Measurements from ENCODE around the gene GPRASP3. TPM values are rescaled to one million over a fixed set of nuclear protein-coding genes. Genes with fewer than 3 reads are reported as not detected.

GPRASP3 gene
- total and polyA plus RNA-seq, 2 of the 4 experiments (the other 2 are of a cell fraction): 2.2 to 8.1 TPM

GRCh38 chrX:102712216-102712966 lies 8.2 kb upstream of the GPRASP3 start, which contains the start of gene GPRASP2:
Gene GPRASP2 (plus strand): TSS chrX:102712448. CDS start chrX:102714870, 2,422 bp downstream.
- Histone ChIP-seq H3K27me3 (ENCODE audit: control insufficient read depth, insufficient read depth, low read length) (no peaks in the 10 kb centered on the region; the same call in 1 of the 2 replicates), H4K8ac (ENCODE audit: low read depth in 2 of 2, low read length in 2 of 2) (peak within 1 kb of the TSS; percentile 31 to 39; a peak in 2 of 4 replicates), H3K9me3 (ENCODE audit: control insufficient read depth, insufficient read depth, low read length) (no peaks in the 10 kb centered on the region), H2AK9ac (replicated peaks; ENCODE audit: low read depth, low read length, poor library complexity) (peak within 1 kb of the TSS; percentile 78), H3K4me3 (ENCODE audit: insufficient read depth, low read depth, low read length) (peak within 1 kb of the TSS; percentile 86), H4K91ac (ENCODE audit: insufficient read depth, low read depth, low read length) (no peak within 1 kb of the TSS), H2BK120ac (ENCODE audit: low read depth, low read length) (no peak within 1 kb of the TSS), H3K36me3 (ENCODE audit: control insufficient read depth, insufficient read depth, low read length) (no peaks in the 10 kb centered on the region; the same call in 1 of the 2 replicates), H2AFZ (replicated peaks; ENCODE audit: low read length, poor library complexity) (peak within 1 kb of the TSS; percentile 94), H3K18ac (ENCODE audit: low read depth, low read length) (peak within 1 kb of the TSS; percentile 61), H2BK20ac (ENCODE audit: low read depth, low read length) (no peak within 1 kb of the TSS), H4K5ac (ENCODE audit: low read depth, low read length) (peak within 1 kb of the TSS; percentile 67), H3K23ac (ENCODE audit: low read depth, low read length) (no peak within 1 kb of the TSS), H3K4ac (ENCODE audit: low read depth, low read length) (peak within 1 kb of the TSS; percentile 15), H2AK5ac (ENCODE audit: low read depth, low read length) (no peak within 1 kb of the TSS), H4K20me1 (ENCODE audit: insufficient read depth, low read length) (no peaks in the 10 kb centered on the region), H2BK5ac (ENCODE audit: low read depth, low read length, poor library complexity, severe bottlenecking) (peak within 1 kb of the TSS; percentile 3), H3K56ac (ENCODE audit: extremely low read depth, insufficient read depth, low read length) (no peak within 1 kb of the TSS; the same call in 1 of the 2 replicates), H3K79me1 (ENCODE audit: low read depth in 1 of 2, low read length in 2 of 2) (no peaks in the 10 kb centered on the region; a peak in 1 of 4 replicates), H3K4me2 (ENCODE audit: low read depth, low read length) (peak within 1 kb of the TSS; percentile 87), H3K14ac (replicated peaks; ENCODE audit: low read depth, low read length) (peak within 1 kb of the TSS; percentile 33; the same call in 1 of the 2 replicates), H2BK15ac (ENCODE audit: low read depth, low read length) (no peak within 1 kb of the TSS), H3K4me1 (ENCODE audit: control insufficient read depth, insufficient read depth, low read length) (no peaks in the 10 kb centered on the region), H3K9ac (ENCODE audit: low read depth, low read length) (peak within 1 kb of the TSS; percentile 82), H3K27ac (ENCODE audit: insufficient read depth, low read length) (peak within 1 kb of the TSS; percentile 61), H3K9me1 (ENCODE audit: insufficient read depth, low read length) (no peaks in the 10 kb centered on the region; the same call in 1 of the 2 replicates)
- BruUV-seq (replicated peaks): no TSS peak
- CTCF ChIA-PET: no interaction called here
- 35% methylated on average over 33 of the region's 68 CpGs; no CpG with 5 or more reads in 1 of the 2 experiments for WGBS, 2 experiments (ENCODE audit: extremely low coverage in 2 of 2, insufficient read length in 1 of 2)
- ATAC-seq (ENCODE audit: low read depth) (peak; percentile 85), DNase-seq (no peak)
- POLR2A ChIA-PET (ENCODE audit: unreplicated experiment): no interaction called here
- dilution Hi-C loops (cut with HindIII; ENCODE audit: low sequenced_read_pairs, unreplicated experiment): no loop called here
- in situ Hi-C loops (cut with MboI; ENCODE audit: low sequenced_read_pairs): no loop called here
- intact Hi-C loops (cut with micrococcal nuclease): loop anchor here (10.0 kb wide), 1 partner anchor 198 kb away; the partner anchor contains the start of gene TMSB15A
- TF ChIP-seq RFX5 (IDR thresholded peaks at IDR 0.05; ENCODE audit: low read depth, low read length): no peak
- no peak for TF ChIP-seq MAZ (IDR thresholded peaks at IDR 0.05; ENCODE audit: borderline replicate concordance, low read depth, low read length)
- TF ChIP-seq USF2 (IDR thresholded peaks at IDR 0.05; ENCODE audit: low read depth, low read length): no peak
- no peak for TF ChIP-seq BHLHE40 (IDR thresholded peaks at IDR 0.05; ENCODE audit: low read depth, low read length)
- no peak for TF ChIP-seq MXI1 (IDR thresholded peaks at IDR 0.05; ENCODE audit: borderline replicate concordance, low read depth, low read length)
- no peak for TF ChIP-seq POLR2A (IDR thresholded peaks at IDR 0.05; ENCODE audit: low read depth, low read length)
- no peak for TF ChIP-seq CHD1 (IDR thresholded peaks at IDR 0.05; ENCODE audit: low read depth, low read length)
- TF ChIP-seq FOS (IDR thresholded peaks at IDR 0.05; ENCODE audit: low read depth, low read length): no peak
- TF ChIP-seq MAFK (IDR thresholded peaks at IDR 0.05; ENCODE audit: low read depth, low read length): no peak
- no peak for TF ChIP-seq CEBPB (IDR thresholded peaks at IDR 0.05; ENCODE audit: low read depth, low read length)
- no peak for TF ChIP-seq NFE2L2 (IDR thresholded peaks at IDR 0.05; ENCODE audit: low read depth, low read length)
- no peak for TF ChIP-seq RCOR1 (IDR thresholded peaks at IDR 0.05; ENCODE audit: insufficient replicate concordance, low read length)
- TF ChIP-seq SMC3 (IDR thresholded peaks at IDR 0.05; ENCODE audit: low read depth, low read length): no peak
- TF ChIP-seq, protein P1, sequence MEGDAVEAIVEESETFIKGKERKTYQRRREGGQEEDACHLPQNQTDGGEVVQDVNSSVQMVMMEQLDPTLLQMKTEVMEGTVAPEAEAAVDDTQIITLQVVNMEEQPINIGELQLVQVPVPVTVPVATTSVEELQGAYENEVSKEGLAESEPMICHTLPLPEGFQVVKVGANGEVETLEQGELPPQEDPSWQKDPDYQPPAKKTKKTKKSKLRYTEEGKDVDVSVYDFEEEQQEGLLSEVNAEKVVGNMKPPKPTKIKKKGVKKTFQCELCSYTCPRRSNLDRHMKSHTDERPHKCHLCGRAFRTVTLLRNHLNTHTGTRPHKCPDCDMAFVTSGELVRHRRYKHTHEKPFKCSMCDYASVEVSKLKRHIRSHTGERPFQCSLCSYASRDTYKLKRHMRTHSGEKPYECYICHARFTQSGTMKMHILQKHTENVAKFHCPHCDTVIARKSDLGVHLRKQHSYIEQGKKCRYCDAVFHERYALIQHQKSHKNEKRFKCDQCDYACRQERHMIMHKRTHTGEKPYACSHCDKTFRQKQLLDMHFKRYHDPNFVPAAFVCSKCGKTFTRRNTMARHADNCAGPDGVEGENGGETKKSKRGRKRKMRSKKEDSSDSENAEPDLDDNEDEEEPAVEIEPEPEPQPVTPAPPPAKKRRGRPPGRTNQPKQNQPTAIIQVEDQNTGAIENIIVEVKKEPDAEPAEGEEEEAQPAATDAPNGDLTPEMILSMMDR (conservative IDR thresholded peaks at IDR 0.05; ENCODE audit: low read depth, low read length): no peak
